Measurements from ENCODE around the gene BNC2.

DNA sequence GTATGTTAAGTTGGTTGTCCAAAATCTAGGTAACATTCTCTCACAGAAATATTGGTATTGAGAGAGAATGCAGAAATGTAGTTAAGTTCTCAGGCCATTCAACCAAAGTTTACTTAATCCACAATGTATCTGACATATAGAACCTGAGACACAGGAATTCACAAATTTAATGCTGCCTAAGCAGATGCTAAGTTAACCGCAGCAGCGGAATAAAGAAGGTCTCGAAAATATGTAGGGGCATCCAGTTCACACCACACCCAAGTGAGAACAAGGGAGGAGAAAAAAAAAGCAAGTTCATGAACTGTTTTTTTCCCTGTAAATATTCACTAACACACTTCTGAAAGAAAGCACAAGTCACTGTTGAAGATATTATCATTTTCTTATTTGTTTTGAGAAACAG lies 194.0 kb downstream of the BNC2 start:
- TF ChIP-seq POLR2AphosphoS5 (IDR thresholded peaks at IDR 0.05; ENCODE audit: low read depth, low read length) (no peak), POLR2A (IDR thresholded peaks at IDR 0.05; ENCODE audit: low read depth, low read length) (no peak), TAF1 (IDR thresholded peaks at IDR 0.05; ENCODE audit: borderline replicate concordance, low read depth, low read length) (no peak)

Data from GM12892 (cell line).